HG03565 (cell line): ENCODE measurements around the gene SLC16A8.
"Not testable (repeated sequence)": the region's sequence is repeated elsewhere in the genome, so short reads cannot be mapped to it uniquely, and the experiment has no call there.

Source experiments
- ATAC-seq: cut with Tn5 transposase; IDR thresholded peaks from one replicate; pipeline ENCODE4 v1.9.1; 2021; ENCODE audit warnings: mild to moderate bottlenecking, moderate library complexity; ENCODE audit not compliant: unreplicated experiment

SLC16A8 gene, protein sequence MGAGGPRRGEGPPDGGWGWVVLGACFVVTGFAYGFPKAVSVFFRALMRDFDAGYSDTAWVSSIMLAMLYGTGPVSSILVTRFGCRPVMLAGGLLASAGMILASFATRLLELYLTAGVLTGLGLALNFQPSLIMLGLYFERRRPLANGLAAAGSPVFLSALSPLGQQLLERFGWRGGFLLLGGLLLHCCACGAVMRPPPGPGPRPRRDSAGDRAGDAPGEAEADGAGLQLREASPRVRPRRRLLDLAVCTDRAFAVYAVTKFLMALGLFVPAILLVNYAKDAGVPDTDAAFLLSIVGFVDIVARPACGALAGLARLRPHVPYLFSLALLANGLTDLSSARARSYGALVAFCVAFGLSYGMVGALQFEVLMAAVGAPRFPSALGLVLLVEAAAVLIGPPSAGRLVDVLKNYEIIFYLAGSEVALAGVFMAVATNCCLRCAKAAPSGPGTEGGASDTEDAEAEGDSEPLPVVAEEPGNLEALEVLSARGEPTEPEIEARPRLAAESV

DNA sequence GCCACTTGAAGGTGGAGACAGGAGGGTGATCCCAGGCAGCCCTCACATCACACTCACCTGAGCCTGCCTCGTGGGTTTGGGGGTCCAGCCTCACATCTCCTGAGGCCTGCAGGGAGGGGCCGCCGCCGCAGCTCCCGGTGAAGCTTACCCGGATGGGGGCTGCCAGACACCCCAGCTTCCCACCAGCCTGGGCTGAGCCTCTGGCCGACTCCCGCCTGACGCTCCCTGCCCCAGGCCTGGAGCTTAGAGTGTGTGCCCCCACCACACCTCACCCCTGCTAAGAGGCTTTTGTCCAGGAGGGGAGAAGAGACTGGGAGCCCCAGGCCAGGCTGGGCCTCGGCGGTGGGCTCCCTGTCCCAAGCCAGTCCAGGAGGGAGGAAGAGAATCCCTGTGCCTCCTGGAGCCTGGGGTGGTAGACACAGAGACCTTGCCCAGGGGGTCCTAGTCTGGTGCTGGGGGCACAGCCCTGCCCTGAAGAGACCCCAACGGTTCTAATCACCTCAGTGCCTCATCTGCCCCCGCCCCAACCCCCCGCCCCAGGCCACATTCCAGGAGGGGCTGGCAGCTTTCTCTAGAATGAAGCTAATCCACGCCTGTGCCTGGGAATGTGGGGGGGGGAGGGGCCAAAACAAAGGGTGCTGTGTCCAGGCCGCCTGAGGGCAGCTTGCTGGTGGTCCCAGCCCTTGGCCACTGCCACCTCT is at the start of gene SLC16A8:
Gene SLC16A8 (minus strand): TSS at position 254 of the 701 bp plus-strand sequence. CDS start 1,311 bp downstream, outside the sequence.
- ATAC-seq = no peak

DNA sequence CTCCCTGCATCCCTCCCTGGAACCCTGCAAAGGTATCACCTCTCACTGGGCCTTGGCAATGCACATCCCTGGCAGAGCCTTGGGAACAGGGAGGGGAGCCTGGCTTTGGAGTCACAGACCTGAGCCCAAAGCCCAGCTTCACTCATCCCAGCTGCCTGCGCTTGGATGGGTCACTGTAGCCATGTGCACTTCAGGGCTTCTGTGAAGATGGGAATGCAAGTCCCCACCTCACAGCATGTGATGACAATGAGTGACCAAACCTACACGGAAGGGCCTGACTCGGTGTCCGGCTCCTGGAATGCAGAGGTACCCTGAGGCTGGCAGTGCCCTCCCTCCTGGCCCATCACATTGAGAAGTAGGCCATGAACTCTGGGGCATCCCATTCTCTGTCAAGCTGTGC is 49.3 kb upstream of the SLC16A8 start:
- no peak for ATAC-seq

DNA sequence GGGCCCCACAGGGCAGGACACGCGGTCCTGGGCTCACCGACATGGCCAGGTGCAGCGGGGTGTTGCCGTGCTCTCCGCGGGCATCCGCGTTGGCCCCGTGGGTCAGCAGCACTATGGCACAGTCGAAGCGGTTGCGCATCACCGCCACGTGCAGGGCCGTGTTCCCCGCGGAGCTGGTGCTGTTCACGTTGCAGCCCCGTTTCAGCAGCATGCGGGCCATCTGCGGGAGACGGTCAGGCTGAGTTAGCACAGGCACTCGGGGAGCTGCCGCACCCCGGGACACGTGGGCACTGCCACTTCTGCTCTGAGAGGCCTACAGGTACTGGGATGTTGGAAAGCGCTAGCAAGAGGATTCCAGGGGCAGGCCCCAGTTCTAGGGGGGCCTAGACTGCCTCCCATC is 48.8 kb upstream of the SLC16A8 start:
- no peak for ATAC-seq

DNA sequence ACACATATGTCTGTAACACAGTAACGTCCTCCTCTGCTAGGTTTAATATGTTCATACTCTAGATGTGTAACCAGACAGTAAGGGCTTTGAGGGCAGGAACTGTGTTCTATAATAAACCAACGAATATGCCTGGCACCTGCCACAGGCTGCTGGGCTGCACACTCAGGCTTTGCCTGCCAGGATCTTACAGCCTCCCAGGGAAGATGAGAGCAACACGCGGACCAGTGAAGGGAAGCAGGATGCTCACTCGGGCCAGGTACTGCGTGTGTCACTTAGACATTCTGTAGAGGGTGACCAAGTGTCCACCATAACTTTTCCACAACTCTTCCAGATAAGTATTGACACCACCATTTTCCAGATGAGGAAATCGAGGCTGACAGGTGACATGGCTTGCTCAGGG is 48.2 kb upstream of the SLC16A8 start:
- ATAC-seq = no peak

DNA sequence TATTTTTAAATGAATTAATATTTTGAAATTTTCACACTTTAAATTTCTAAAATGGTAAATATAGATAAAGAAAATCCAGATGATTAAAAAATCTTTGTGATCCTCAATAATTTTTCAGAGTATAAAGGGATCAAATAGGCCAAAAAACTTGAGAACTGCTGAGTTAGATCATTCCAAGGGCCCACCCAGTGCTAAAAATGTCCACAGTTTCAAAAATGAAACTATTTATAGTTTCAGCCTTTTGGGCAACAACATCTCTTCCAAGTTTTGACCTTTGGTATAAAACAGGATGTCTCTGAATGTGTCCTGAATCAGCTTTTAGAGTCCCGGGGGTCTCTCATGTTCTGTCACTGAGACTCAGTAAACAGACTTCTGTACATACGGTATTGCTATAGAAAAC is 47.4 kb upstream of the SLC16A8 start:
- ATAC-seq = no peak

DNA sequence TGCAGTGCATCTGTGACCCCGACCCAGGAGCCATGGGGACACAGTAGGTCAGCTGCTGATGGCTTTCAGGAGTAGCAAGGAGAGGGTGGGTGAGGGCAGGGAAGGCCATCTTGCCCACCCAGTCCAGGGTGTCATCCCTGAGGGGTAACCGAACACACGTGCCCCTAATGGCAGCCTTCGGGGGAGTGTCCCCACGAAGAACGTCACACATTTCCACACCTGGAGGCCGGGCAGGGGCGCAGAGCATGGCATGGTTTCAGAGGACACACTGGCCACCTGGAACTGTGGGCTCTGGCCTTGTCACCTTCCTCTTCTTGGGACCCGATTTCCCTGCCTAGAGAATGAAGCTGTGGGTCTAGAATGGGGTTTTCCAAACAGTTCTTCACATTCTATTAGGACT is 45.9 kb upstream of the SLC16A8 start:
- no peak for ATAC-seq

DNA sequence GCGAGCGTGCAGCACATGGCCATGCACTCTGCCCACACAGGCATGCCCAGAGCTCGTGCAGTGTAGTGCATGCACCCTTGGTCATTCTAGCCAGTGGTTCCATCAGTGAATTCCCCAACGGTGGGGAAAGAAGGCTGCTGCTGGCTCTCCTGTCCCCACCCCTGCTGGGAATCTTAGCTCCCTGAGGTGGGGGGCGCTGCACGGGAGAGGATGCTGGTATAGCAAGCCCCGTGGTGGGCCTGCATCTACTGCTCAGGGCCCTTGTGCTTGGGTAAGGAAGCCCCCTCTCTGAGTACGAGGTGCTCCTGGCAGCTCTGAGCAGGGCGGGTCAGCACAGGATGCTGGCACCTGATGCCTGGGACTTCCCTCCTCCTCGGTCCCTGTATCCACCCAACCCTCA is 45.0 kb upstream of the SLC16A8 start:
- no peak for ATAC-seq

DNA sequence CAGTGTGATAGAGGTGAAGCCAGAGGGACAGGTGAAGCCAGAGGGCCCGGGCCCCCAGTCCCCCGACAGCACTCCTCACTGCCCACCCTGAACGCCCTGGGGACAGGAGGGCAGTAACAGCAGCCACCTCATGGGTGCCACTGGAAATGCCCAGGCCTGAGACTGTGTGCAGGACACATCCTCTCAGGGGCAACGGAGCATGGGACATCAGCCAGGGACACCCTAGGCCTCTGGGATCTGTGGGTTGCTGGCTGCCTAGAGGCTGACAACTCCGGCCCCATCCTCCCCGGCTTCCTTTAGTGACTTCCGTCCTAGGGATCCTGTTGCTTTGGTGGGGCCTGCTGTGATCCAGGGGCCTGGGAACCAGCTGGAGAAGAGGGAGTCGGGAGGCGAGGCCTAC is 43.9 kb upstream of the SLC16A8 start:
- ATAC-seq = no peak

DNA sequence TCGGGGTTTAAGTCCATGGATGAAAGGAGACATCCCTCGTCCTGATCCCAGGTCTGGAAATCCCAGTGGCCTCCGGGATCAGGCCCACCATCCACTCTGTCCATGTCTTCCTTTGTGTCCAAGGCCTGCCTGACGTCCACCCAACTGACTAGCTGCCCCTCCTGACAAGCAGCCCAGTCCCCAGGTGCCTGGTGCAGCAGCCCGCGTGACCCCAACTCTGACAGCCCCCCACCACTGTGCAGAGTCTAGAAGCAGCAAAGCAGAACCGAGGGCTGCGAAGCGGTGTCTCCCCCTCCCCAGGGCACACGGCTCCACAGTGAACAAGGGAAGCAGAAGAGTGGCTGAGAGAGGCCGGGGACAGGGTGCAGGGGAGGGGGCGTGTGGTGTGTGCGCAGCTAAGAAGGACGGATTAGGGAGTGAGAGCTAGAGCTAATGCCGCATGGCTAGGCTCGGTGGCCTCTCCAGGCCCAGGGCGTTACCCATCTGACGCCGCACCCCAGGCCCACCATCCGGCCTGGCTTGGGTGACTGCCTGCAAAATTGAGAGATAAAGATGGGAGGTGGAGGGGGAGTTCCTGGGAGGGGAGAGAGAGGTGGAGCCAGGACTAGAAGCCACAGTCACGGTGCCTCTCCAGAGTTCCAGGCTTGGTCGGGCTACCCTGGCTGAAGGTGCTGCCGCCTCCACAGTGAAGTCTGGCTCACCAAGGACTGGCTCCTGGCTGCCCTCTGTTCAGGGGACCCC is 43.1 kb upstream of the SLC16A8 start:
- ATAC-seq = no peak

DNA sequence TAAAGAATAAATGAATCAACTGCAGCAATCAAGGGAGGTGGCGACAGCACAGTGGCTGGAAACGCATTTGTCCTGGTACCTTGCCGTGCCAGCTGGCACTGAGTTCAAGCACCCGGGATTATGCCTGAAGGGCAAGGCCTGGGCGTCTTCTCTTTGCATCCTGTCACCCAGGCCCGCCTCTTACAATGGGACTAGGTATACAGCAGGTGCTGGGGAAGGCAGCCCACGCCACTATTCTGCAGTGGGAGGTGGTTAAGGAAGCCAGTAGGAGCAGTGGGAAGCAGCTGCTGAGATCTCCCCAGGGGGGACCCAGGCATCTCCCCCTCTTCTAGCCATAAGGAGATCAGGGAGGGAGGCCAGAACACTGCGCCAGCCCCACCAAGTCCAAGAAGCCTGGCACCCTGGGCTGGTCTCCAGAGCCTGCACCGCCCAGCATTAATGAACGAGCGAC is 41.8 kb upstream of the SLC16A8 start:
- ATAC-seq = no peak

DNA sequence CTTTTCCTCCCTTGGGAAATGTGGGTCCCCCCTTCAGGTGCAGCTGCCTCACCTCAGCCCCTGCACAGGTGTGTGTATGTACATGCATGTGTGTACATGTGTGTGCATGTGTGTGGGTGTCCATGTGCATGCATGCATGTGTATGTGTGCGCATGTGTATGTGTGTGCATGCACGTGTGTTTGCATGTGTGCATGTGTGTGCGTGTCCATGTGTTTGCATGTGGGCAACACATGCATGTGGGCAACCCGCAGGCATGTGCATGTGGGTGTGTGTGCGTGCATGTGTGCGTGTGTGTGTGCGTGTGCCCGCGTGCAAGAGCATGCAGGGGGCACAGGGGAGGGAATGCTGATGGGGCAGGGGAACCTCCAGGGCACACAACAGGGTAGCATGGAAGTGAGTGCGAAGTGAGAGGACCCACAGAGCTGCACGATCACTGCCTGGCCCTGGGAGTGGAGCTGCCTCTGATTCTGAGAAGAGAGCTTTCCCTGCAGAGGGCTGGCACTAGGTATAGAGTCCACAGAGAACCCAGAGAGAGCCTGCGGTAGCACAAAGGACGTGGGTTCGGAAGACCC is 41.1 kb upstream of the SLC16A8 start:
- no peak for ATAC-seq

DNA sequence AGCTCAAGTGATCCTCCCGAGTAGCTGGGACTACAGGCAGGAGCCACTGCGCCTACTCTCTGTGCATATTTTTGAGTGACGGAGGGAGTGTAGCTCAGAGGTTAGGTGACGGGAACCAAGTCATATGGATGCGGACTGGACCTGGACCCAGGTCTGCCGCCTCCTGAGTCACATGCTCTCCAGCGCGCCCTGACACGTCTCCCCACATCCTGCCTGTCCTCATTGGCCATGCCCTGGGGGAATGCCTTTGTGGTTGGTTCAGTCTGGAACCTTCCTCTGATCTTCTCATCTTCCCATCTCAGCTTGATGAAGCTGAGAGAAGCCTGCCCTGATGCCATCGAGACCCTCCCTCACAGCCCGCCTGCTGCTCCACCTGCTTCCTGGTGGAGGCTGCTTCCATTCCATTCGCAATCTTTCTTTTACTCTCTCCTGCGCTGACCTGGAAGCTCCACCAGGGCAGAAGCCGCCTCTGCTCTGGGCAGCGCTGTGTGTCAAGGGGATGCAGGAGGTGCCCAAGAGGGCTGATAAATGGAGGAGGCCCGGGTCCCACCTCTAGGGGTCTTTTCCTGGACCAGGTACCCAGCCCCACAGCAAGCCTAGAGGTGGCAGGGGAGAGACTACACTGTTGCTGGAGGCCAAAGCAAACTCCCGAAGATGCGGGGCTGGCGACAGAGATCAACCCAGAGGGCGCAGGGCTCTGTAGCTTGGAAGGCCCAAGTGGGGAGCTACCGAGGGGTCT is 40.4 kb upstream of the SLC16A8 start:
- ATAC-seq = no peak

DNA sequence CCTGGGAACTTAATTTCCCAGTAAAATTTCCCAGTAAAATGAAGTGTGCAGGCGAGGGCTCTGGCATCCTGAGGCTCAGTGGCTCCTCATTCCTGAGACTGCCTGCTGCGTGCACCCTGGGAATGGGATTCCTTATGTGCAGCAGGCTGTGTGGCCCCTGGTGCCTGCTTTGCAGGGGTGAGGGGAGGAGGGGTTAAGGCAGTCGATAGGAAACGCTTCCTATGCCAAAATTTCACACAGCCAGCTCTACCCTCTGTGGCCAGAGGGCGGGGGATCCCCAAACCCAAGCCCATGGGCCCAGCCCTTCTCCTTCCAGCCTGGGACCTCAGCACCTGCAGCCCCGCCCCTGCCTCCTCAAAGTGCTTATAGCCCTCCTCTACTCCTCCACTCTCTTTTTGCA is 38.6 kb upstream of the SLC16A8 start:
- ATAC-seq = no peak

DNA sequence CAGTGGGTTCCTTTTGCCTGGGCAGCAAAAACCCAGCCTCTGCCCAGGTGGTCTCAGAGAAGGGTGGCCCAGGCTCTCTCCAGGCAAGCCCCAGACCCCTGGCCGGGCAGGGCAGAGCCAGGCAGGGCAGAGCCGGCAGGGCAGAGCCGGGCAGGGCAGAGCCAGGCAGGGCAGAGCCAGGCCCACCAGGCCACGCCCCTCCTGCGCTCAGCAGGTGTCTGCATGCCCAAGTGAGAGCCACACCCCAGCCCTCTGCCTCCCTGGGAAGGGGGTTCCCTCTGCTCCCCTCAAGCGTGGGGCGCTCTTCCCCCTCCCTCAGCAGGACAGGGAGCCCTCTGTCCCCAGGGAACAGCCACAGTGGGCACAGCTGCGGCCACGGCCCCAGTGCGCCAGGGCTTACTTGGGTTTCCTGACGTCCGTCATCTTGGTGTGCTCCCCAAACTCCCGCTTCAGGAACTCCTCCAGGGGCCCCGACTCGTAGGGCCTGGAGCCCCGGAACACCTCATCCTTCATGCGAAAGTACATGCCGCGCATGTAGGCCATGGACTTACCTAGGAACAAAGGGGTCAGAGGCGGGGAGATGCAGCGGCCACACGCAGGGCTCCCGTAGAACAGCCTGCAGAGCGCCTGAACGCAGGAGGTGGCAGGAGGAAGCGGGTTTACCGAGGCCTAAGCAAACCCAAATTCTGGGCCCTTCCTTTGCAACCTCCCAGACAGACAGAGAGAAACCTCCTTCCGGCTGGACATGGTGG is 36.6 kb upstream of the SLC16A8 start:
- no peak for ATAC-seq

DNA sequence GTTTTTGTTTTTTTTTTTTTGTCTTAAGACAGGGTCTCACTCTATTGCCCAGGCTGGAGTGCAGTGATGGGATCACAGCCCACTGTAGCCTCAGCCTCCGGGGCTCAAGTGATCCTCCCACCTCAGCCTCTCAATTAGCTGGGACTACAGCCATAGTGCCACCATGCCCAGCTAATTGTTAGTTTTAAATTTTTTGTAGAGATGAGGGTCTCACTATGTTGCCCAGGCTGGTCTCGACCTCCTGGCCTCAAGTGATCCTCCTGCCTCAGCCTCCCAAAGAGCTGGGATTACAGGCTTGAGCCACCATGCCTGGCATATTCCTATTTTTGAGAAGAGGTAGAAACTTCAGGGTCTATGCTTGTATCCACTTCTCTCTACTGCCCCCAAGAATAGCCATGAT is 34.8 kb upstream of the SLC16A8 start:
- ATAC-seq = not testable (repeated sequence)

DNA sequence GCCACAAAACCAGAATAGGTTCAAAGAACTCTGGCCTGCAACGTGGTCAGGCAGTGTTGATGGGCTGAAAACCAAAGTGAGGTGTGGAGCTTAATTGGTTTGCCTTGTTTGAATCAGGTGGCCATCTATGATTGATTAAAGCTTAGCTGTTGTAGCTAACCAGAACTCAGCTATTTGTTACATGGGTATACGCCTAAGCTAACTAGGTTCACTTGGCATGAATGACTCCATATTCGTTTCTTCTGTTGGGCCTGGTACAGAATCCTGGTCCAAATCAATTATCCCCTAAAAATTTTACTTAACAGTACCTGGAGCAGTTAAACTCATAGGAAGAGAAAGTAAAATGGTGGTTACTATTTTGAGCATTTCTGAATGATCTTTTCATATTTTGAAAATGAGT is 34.2 kb upstream of the SLC16A8 start:
- ATAC-seq = no peak

DNA sequence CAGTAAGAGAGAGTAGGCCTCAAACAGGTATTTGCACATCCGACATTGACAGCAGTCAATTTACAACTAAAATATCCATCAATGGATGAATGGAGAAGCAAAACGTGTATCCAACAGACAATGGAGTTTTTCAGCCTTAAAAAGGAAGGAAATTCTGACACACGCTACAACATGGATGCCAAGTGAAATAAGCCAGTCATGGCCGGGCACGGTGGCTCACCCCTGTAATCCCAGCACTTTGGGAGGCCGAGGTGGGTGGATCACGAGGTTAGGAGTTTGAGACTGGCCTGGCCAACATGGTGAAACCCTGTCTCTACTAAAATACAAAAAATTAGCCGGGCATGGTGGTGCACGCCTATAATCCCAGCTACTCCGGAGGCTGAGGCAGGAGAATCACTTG is 33.6 kb upstream of the SLC16A8 start:
- not testable (repeated sequence) for ATAC-seq

DNA sequence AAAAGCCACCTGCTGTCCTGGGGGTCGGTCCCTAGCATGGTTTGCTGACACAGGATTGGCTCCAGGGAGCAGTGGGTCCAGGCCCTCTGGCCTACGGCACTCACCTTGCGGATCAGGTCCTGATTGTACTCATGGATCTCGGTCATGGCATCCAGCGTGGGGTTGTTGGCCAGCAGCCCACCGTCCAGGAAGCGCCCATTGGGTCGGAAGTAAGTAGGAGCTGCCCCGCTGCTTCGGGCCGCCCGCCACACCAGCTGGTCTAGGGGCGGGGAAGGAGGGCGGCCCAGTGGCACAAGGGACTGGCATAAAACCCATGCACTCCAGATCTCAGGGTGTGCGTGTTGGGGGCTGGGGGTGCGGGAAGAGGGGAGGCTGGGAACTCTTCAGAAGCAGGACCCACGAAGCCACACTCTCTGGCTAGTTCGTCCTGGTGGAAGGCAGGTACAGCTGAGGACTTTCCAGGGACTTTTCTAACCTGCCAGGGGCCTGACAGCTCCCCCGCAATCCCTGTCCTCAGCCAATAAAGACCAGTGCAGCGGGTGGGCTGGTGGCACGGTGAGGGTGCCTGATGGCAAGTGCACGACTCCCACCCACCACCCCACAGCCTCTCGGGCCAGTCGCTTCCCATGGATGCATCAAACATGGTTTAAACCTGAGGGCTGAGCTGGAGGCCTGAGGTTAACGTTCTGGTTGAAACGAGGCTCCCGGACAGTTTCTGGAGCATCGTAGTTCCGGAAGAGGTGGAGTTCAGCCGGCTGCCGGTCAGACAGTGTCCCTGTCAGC is 31.6 kb upstream of the SLC16A8 start:
- no peak for ATAC-seq
